Measurements from ENCODE around the gene UBE2F.
"Not testable (repeated sequence)": the region's sequence is repeated elsewhere in the genome, so short reads cannot be mapped to it uniquely, and the experiment has no call there.

DNA sequence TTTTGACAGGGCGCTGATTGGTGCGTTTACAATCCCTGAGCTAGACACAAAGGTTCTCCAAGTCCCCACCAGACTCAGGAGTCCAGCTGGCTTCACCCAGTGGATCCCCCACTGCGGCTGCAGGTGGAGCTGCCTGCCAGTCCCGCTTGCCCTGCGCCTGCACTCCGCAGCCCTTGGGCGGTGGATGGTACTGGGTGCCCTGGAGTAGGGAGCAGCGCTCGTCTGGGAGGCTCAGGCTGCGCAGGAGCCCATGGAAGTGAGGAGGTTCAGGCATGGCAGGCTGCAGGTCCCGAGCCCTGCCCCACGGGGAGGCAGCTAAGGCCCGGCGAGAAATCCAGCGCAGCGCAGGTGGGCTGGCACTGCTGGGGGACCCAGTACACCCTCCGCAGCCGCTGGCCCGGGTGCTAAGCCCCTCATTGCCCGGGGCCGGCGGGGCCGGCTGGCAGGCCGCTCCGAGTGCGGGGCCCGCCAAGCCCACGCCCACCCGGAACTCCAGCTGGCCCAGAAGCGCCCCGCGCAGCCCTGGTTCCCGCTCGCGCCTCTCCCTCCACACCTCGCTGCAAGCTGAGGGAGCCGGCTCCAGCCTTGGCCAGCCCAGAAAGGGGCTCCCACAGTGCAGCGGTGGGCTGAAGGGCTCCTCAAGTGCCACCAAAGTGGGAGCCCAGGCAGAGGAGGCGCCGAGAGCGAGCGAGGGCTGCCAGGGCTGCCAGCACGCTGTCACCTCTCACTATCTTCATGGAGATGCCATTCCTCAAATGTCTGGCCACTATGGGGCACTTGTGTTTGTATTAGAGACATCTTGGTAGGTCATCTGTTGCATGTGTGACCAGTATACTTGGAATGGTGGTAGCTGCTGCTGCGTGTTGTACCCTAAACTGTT, 91.1 kb downstream of the UBE2F start:
- TF ChIP-seq, protein P1, sequence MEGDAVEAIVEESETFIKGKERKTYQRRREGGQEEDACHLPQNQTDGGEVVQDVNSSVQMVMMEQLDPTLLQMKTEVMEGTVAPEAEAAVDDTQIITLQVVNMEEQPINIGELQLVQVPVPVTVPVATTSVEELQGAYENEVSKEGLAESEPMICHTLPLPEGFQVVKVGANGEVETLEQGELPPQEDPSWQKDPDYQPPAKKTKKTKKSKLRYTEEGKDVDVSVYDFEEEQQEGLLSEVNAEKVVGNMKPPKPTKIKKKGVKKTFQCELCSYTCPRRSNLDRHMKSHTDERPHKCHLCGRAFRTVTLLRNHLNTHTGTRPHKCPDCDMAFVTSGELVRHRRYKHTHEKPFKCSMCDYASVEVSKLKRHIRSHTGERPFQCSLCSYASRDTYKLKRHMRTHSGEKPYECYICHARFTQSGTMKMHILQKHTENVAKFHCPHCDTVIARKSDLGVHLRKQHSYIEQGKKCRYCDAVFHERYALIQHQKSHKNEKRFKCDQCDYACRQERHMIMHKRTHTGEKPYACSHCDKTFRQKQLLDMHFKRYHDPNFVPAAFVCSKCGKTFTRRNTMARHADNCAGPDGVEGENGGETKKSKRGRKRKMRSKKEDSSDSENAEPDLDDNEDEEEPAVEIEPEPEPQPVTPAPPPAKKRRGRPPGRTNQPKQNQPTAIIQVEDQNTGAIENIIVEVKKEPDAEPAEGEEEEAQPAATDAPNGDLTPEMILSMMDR (IDR thresholded peaks at IDR 0.05; ENCODE audit: borderline replicate concordance, extremely low read depth, low read length, poor library complexity, severe bottlenecking) = not testable (repeated sequence)
- TF ChIP-seq EZH2 (IDR thresholded peaks at IDR 0.05; ENCODE audit: borderline replicate concordance, low read depth, low read length, severe bottlenecking) = not testable (repeated sequence)

Data from DND-41 (cell line).